ENCODE results near the gene RIN3.

GRCh38 chr14:92733007-92733406, 219.4 kb downstream of the RIN3 start:
- TF ChIP-seq EZH2 (IDR thresholded peaks at IDR 0.05) (no peak), EZH2phosphoT487 (IDR thresholded peaks at IDR 0.05) (no peak)
- TF ChIP-seq, protein P1, sequence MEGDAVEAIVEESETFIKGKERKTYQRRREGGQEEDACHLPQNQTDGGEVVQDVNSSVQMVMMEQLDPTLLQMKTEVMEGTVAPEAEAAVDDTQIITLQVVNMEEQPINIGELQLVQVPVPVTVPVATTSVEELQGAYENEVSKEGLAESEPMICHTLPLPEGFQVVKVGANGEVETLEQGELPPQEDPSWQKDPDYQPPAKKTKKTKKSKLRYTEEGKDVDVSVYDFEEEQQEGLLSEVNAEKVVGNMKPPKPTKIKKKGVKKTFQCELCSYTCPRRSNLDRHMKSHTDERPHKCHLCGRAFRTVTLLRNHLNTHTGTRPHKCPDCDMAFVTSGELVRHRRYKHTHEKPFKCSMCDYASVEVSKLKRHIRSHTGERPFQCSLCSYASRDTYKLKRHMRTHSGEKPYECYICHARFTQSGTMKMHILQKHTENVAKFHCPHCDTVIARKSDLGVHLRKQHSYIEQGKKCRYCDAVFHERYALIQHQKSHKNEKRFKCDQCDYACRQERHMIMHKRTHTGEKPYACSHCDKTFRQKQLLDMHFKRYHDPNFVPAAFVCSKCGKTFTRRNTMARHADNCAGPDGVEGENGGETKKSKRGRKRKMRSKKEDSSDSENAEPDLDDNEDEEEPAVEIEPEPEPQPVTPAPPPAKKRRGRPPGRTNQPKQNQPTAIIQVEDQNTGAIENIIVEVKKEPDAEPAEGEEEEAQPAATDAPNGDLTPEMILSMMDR (IDR thresholded peaks at IDR 0.05), result no peak

All from neural progenitor cell (in vitro differentiated cells).